Central memory CD8-positive, alpha-beta T cell (primary cell): ENCODE data around the gene SYDE2.
"Not testable (repeated sequence)": the region's sequence is repeated elsewhere in the genome, so short reads cannot be mapped to it uniquely, and the experiment has no call there.

Experiments
- ATAC-seq: fragments of 150-1000 bp; cut with Tn5 transposase; replicated peaks from 2 replicates; pipeline ENCODE4 v1.10.0; 2022; ENCODE audit warnings: mild to moderate bottlenecking, moderate FRiP score, moderate number of reproducible peaks; ENCODE audit not compliant: poor library complexity, severe bottlenecking; ENCODE audit errors: extremely low read depth
- DNase-seq, 2 donors: peaks; one replicate each; pipeline ENCODE4 v3.0.0; 2021; ENCODE audit warnings: low spot score in 2 of 2
- H3K27ac Mint-ChIP-seq: one replicate; pipeline ENCODE4 v1.8.0; 2022; ENCODE audit warnings: low read depth, mild to moderate bottlenecking, moderate library complexity, mixed read lengths
- H3K27me3 Mint-ChIP-seq: one replicate; pipeline ENCODE4 v1.8.0; 2022; ENCODE audit warnings: mixed read lengths
- H3K36me3 Mint-ChIP-seq: one replicate; pipeline ENCODE4 v1.8.0; 2022; ENCODE audit warnings: mild to moderate bottlenecking, moderate library complexity, mixed read lengths; ENCODE audit not compliant: insufficient read depth
- H3K4me1 Mint-ChIP-seq: one replicate; pipeline ENCODE4 v1.8.0; 2022; ENCODE audit warnings: mixed read lengths
- H3K4me3 Mint-ChIP-seq: one replicate; pipeline ENCODE4 v1.8.0; 2022; ENCODE audit warnings: mild to moderate bottlenecking, moderate library complexity, mixed read lengths
- H3K9me3 Mint-ChIP-seq: one replicate; pipeline ENCODE4 v1.8.0; 2022; ENCODE audit warnings: mixed read lengths

SYDE2 gene

GRCh38 chr1:85202092-85202863 is 1.5 kb upstream of the SYDE2 start:
- H3K36me3 Mint-ChIP-seq: peaks cover 5% of the 10 kb centered on the region
- ATAC-seq (peak; percentile 50), DNase-seq (no peak)
- H3K27ac Mint-ChIP-seq: peak overlapping the region; percentile 95
- H3K4me3 Mint-ChIP-seq: peak overlapping the region; percentile 96
- no peaks in the 10 kb centered on the region for H3K9me3 Mint-ChIP-seq
- H3K27me3 Mint-ChIP-seq: peaks cover 18% of the 10 kb centered on the region
- H3K4me1 Mint-ChIP-seq: peaks cover 21% of the 10 kb centered on the region

- peaks cover 21% of the 10 kb centered on the region for H3K4me1 Mint-ChIP-seq
- peaks cover 10% of the 10 kb centered on the region for H3K27me3 Mint-ChIP-seq
- DNase-seq (peak; percentile 47 to 65), ATAC-seq (peak; percentile 77)
- H3K27ac Mint-ChIP-seq: peak overlapping the region; percentile 95
- peak overlapping the region; percentile 96 for H3K4me3 Mint-ChIP-seq
- H3K36me3 Mint-ChIP-seq: peaks cover 2% of the 10 kb centered on the region
- no peaks in the 10 kb centered on the region for H3K9me3 Mint-ChIP-seq
These were observed 700 bp upstream of the SYDE2 start for GRCh38 chr1:85201340-85202091.

GRCh38 chr1:85199667-85200462 is 951 bp downstream of the SYDE2 start:
- Mint-ChIP-seq H3K36me3 (peaks cover 2% of the 10 kb centered on the region), H3K27me3 (peaks cover 4% of the 10 kb centered on the region), H3K27ac (no peak overlapping the region), H3K4me3 (peak overlapping the region; percentile 96), H3K9me3 (no peaks in the 10 kb centered on the region), H3K4me1 (peaks cover 21% of the 10 kb centered on the region)
- DNase-seq (no peak), ATAC-seq (no peak)

GRCh38 chr1:85198864-85199263 is 2.0 kb downstream of the SYDE2 start:
- Mint-ChIP-seq H3K4me1 (peaks cover 21% of the 10 kb centered on the region), H3K36me3 (peaks cover 2% of the 10 kb centered on the region), H3K4me3 (no peak overlapping the region), H3K27me3 (no peaks in the 10 kb centered on the region), H3K27ac (no peak overlapping the region), H3K9me3 (no peaks in the 10 kb centered on the region)
- no peak for DNase-seq
- ATAC-seq: no peak

- no peaks in the 10 kb centered on the region for H3K27me3 Mint-ChIP-seq
- ATAC-seq (no peak), DNase-seq (no peak)
- no peaks in the 10 kb centered on the region for H3K36me3 Mint-ChIP-seq
- no peak overlapping the region for H3K4me3 Mint-ChIP-seq
- no peak overlapping the region for H3K27ac Mint-ChIP-seq
- peaks cover 16% of the 10 kb centered on the region for H3K4me1 Mint-ChIP-seq
- H3K9me3 Mint-ChIP-seq: no peaks in the 10 kb centered on the region
These were observed 4.5 kb downstream of the SYDE2 start for GRCh38 chr1:85196358-85196757.

- Mint-ChIP-seq H3K27me3 (no peaks in the 10 kb centered on the region), H3K4me3 (no peak overlapping the region)
These were observed 5.1 kb downstream of the SYDE2 start for GRCh38 chr1:85195703-85196102.

GRCh38 chr1:85192129-85192528 is 8.7 kb downstream of the SYDE2 start:
- H3K9me3 Mint-ChIP-seq, H3K27me3 Mint-ChIP-seq, H3K27ac Mint-ChIP-seq, H3K4me3 Mint-ChIP-seq, DNase-seq, H3K36me3 Mint-ChIP-seq, H3K4me1 Mint-ChIP-seq, ATAC-seq: not testable (repeated sequence)

More at GRCh38 chr1:85195703-85196102, 5.1 kb downstream of the SYDE2 start:
- peaks cover 2% of the 10 kb centered on the region for H3K36me3 Mint-ChIP-seq
- H3K27ac Mint-ChIP-seq: no peak overlapping the region
- no peaks in the 10 kb centered on the region for H3K9me3 Mint-ChIP-seq
- DNase-seq (no peak), ATAC-seq (no peak)
- H3K4me1 Mint-ChIP-seq: peaks cover 16% of the 10 kb centered on the region

GRCh38 chr1:85189120-85189519 is 11.7 kb downstream of the SYDE2 start:
- Mint-ChIP-seq H3K27me3 (no peaks in the 10 kb centered on the region), H3K36me3 (peaks cover 5% of the 10 kb centered on the region), H3K27ac (no peak overlapping the region), H3K4me1 (no peaks in the 10 kb centered on the region), H3K4me3 (no peak overlapping the region), H3K9me3 (no peaks in the 10 kb centered on the region)
- DNase-seq: no peak
- no peak for ATAC-seq

- no peak overlapping the region for H3K4me3 Mint-ChIP-seq
- no peak overlapping the region for H3K27ac Mint-ChIP-seq
- no peak for DNase-seq
- H3K4me1 Mint-ChIP-seq: no peaks in the 10 kb centered on the region
- no peaks in the 10 kb centered on the region for H3K9me3 Mint-ChIP-seq
- no peak for ATAC-seq
- no peaks in the 10 kb centered on the region for H3K27me3 Mint-ChIP-seq
- H3K36me3 Mint-ChIP-seq: peaks cover 5% of the 10 kb centered on the region
These were observed 12.3 kb downstream of the SYDE2 start for GRCh38 chr1:85188530-85188929.

- not testable (repeated sequence) for ATAC-seq, H3K27me3 Mint-ChIP-seq, H3K36me3 Mint-ChIP-seq
These were observed 13.8 kb downstream of the SYDE2 start for GRCh38 chr1:85187021-85187420.

GRCh38 chr1:85184245-85184644 is 16.6 kb downstream of the SYDE2 start:
- DNase-seq (no peak), ATAC-seq (no peak)
- H3K27me3 Mint-ChIP-seq: no peaks in the 10 kb centered on the region
- H3K36me3 Mint-ChIP-seq: peaks cover under 1% of the 10 kb centered on the region
- no peak overlapping the region for H3K27ac Mint-ChIP-seq
- H3K4me3 Mint-ChIP-seq: no peak overlapping the region
- no peaks in the 10 kb centered on the region for H3K9me3 Mint-ChIP-seq
- H3K4me1 Mint-ChIP-seq: peaks cover 7% of the 10 kb centered on the region

More at GRCh38 chr1:85187021-85187420, 13.8 kb downstream of the SYDE2 start:
- not testable (repeated sequence) for DNase-seq, H3K9me3 Mint-ChIP-seq, H3K27ac Mint-ChIP-seq, H3K4me1 Mint-ChIP-seq, H3K4me3 Mint-ChIP-seq

GRCh38 chr1:85182700-85183099 is 18.1 kb downstream of the SYDE2 start:
- DNase-seq: no peak
- Mint-ChIP-seq H3K4me1 (peaks cover 9% of the 10 kb centered on the region), H3K27me3 (no peaks in the 10 kb centered on the region), H3K9me3 (no peaks in the 10 kb centered on the region), H3K4me3 (no peak overlapping the region), H3K27ac (no peak overlapping the region), H3K36me3 (no peaks in the 10 kb centered on the region)
- no peak for ATAC-seq
